Measurements from ENCODE around the gene CC2D2B. TPM values are rescaled to one million over a fixed set of nuclear protein-coding genes. Genes with fewer than 3 reads are reported as not detected.

The CC2D2B gene
- total RNA-seq, 1 experiment from 2014 or later = 0.21 TPM

GRCh38 chr10:96072674-96073073 lies 164.9 kb downstream of the CC2D2B start:
- in situ Hi-C loops (cut with HindIII; ENCODE audit: low pct_unique_long_range_greater_than_20kb, low sequenced_read_pairs) (no loop called here), intact Hi-C loops (cut with micrococcal nuclease; ENCODE audit: unreplicated experiment) (no loop called here)
- no peaks in the 10 kb centered on the region for H3K9me3 ChIP-seq (ENCODE audit: control insufficient read depth, insufficient read depth, low read depth, low read length)
- ATAC-seq (no peak), DNase-seq (ENCODE audit: low read depth, low spot score) (no peak)
- H3K4me1 ChIP-seq (ENCODE audit: control insufficient read depth, insufficient read depth, low read length) = no peaks in the 10 kb centered on the region
- no peaks in the 10 kb centered on the region for H3K27me3 ChIP-seq (ENCODE audit: control insufficient read depth, insufficient read depth, low read length)
- POLR2A ChIA-PET = no interaction called here
- no peak for TF ChIP-seq REST (IDR thresholded peaks at IDR 0.05; ENCODE audit: insufficient read depth in 1 of 2, low read depth in 2 of 2, low read length in 1 of 2)
- H3K36me3 ChIP-seq (ENCODE audit: control insufficient read depth, insufficient read depth, low read length) = no peaks in the 10 kb centered on the region
- CTCF ChIA-PET = no interaction called here
- no peak overlapping the region for H3K27ac ChIP-seq (ENCODE audit: low read length)
- no peak overlapping the region for H3K4me3 ChIP-seq (ENCODE audit: low read depth in 2 of 2, low read length in 2 of 2)
- no TSS peak for BruUV-seq (replicated peaks)

- intact Hi-C loops (cut with micrococcal nuclease; ENCODE audit: unreplicated experiment) = no loop called here
- in situ Hi-C loops (cut with HindIII; ENCODE audit: low pct_unique_long_range_greater_than_20kb, low sequenced_read_pairs) = no loop called here
- BruUV-seq (replicated peaks) = no TSS peak
- Histone ChIP-seq H3K9me3 (ENCODE audit: control insufficient read depth, insufficient read depth, low read depth, low read length) (no peaks in the 10 kb centered on the region), H3K4me1 (ENCODE audit: control insufficient read depth, insufficient read depth, low read length) (no peaks in the 10 kb centered on the region), H3K27ac (ENCODE audit: low read length) (no peak overlapping the region), H3K36me3 (ENCODE audit: control insufficient read depth, insufficient read depth, low read length) (no peaks in the 10 kb centered on the region), H3K4me3 (ENCODE audit: low read depth in 2 of 2, low read length in 2 of 2) (no peak overlapping the region), H3K27me3 (ENCODE audit: control insufficient read depth, insufficient read depth, low read length) (no peaks in the 10 kb centered on the region)
- TF ChIP-seq REST (IDR thresholded peaks at IDR 0.05; ENCODE audit: insufficient read depth in 1 of 2, low read depth in 2 of 2, low read length in 1 of 2) (no peak), SIN3A (IDR thresholded peaks at IDR 0.05; ENCODE audit: borderline replicate concordance, insufficient read depth, low read depth, low read length) (no peak), TCF7L2 (IDR thresholded peaks at IDR 0.05; ENCODE audit: low read depth, low read length) (no peak), CTCF (IDR thresholded peaks at IDR 0.05) (no peak), POLR2AphosphoS5 (IDR thresholded peaks at IDR 0.05; ENCODE audit: low read depth, low read length) (no peak)
- DNase-seq (ENCODE audit: low read depth, low spot score) (no peak), ATAC-seq (no peak)
- ChIA-PET POLR2A (no interaction called here), CTCF (no interaction called here)
These were observed 165.9 kb downstream of the CC2D2B start for GRCh38 chr10:96073722-96074121.

Data from Panc1 (cell line).